22Rv1 (cell line): ENCODE measurements around the gene GGTA1.

Experiments
- CTCF ChIP-seq: fragments of 450-650 bp; IDR thresholded peaks from 2 replicates; pipeline ENCODE4 v1.5.1; 2017; ENCODE audit warnings: mild to moderate bottlenecking
- ZFX ChIP-seq: fragments of 450-650 bp; IDR thresholded peaks from 2 replicates; pipeline ENCODE4 v1.6.1; 2017; ENCODE audit warnings: antibody characterized with exemption, borderline replicate concordance

GRCh38 chr9:121405899-121406298, 93.7 kb downstream of the GGTA1 start:
- no peak for TF ChIP-seq CTCF
- no peak for TF ChIP-seq ZFX
